Heart right ventricle (tissue), 16 donors: ENCODE results near the gene CCDC85C. TPM values are rescaled to one million over a fixed set of nuclear protein-coding genes. Genes with fewer than 3 reads are reported as not detected.
A peak's percentile ranks its signal among the peaks of the same experiment; 100 is the strongest.

Experiments
- ATAC-seq, 8 donors: fragments of 200-7000 bp; cut with Tn5 transposase; one replicate each; pipeline ENCODE4 v1.9.1; 2020; ENCODE audit warnings: mild to moderate bottlenecking in 8 of 8, moderate library complexity in 8 of 8, moderate number of reproducible peaks in 1 of 8
- DNase-seq, 2 donors: peaks; one replicate each; pipeline ENCODE4 v3.0.0-alpha.2; 2020
- H3K27ac ChIP-seq, 10 donors: fragments of 200-600 bp; sonication (generic) in 2 of 10; one replicate each; pipeline versions ENCODE4 v1.5.0 to v1.8.0; 2020 to 2022; ENCODE audit warnings: mild to moderate bottlenecking in 3 of 10
- H3K27me3 ChIP-seq, 7 donors: fragments of 200-600 bp; one replicate each; pipeline ENCODE4 v1.8.0; 2021 to 2022; ENCODE audit warnings: mild to moderate bottlenecking in 2 of 7
- H3K36me3 ChIP-seq, 9 donors: fragments of 200-600 bp; sonication (generic) in 1 of 9; one replicate each; pipeline versions ENCODE4 v1.5.0 to v1.8.0; 2020 to 2022; ENCODE audit warnings: mild to moderate bottlenecking in 2 of 9
- H3K4me1 ChIP-seq, 9 donors: fragments of 200-600 bp; sonication (generic) in 1 of 9; one replicate each; pipeline versions ENCODE4 v1.5.0 to v1.8.0; 2020 to 2022; ENCODE audit warnings: mild to moderate bottlenecking in 4 of 9
- H3K4me3 ChIP-seq, 10 donors: fragments of 200-600 bp; sonication (generic) in 2 of 10; one replicate each; pipeline versions ENCODE4 v1.5.0 to v1.8.0; 2020 to 2022; ENCODE audit warnings: mild to moderate bottlenecking in 7 of 10, moderate library complexity in 2 of 10
- H3K9me3 ChIP-seq, 11 donors: fragments of 200-600 bp in 10 of 11; sonication (generic) in 2 of 11; one replicate each; pipeline versions ENCODE4 v1.5.0 to v1.8.0; 2013 to 2022; ENCODE audit warnings: mild to moderate bottlenecking in 2 of 11, control low read depth in 1 of 11, moderate library complexity in 1 of 11
- WGBS, 2 donors: extraction: QIAGEN DNeasy Blood & Tissue Kit; methylation state at CpG; one replicate each; pipeline ENCODE4 v1.1.7; 2013; ENCODE audit warnings: inconsistent platforms in 1 of 2; 5-methylcytosine and 5-hydroxymethylcytosine counted together
- intact Hi-C, 10 donors: fragments of 100-400 bp; cut with DNase I; formaldehyde crosslinking; loops; one replicate each; pipeline versions ENCODE4 v1.11.1 to v1.14.2; 2022
- polyA plus RNA-seq, 2 donors: library from polyadenylated mRNA; stranded (reverse); fragments of 200-250 nt; gene quantifications; one replicate each; pipeline ENCODE4 v1.2.3, GENCODE V29; 2013
- total RNA-seq, 10 donors: library from RNA; stranded (reverse); fragmentation: NEBNext Ultra II Directional in 3 of 10; extraction: Animal tissue kit (Norgen Biotek cat#: 25700) in 3 of 10; gene quantifications; one replicate each; pipeline versions ENCODE4 v1.2.1 to v1.2.4, GENCODE V29; 2021 to 2023
- TF ChIP-seq, protein P1 (sequence below), 9 donors: fragments of 200-600 bp; sonication (generic) in 2 of 9; IDR thresholded peaks; one replicate each; pipeline versions ENCODE4 v1.5.0 to v1.8.0; 2021 to 2022; ENCODE audit warnings: antibody characterized with exemption in 9 of 9, mild to moderate bottlenecking in 5 of 9, moderate library complexity in 1 of 9
- donor health status: Arrhythmogenic right ventricular cardiomyopathy.
- donor health status: ischemic (EF 13 %, LVEDD 7.1; RV severe dilation, severe dysfunction).
- donor health status: healthy with polysubstance abuse.
- donor health status: DM: no; HTN: yes; CAD: no.
- donor health status: DM: no; HTN: no; CAD: no.
- donor health status: ischemic (EF 25% LVEDD 6.9; RV normal size, moderate dysfunction).
- donor health status: ischemic (EF 25% LVEDD 5.7; RV mildly dilated, moderate dysfunction).
- donor health status: healthy.
- donor health status: DM: yes; HTN: yes; CAD: no.
- donor health status: Ischemic cardiomyopathy.
- donor health status: ischemic (EF 35%, LVEDD 5.7; RV mildly dilated, moderate dysfunction).
- donor health status: nonischemic (EF 11% LVEDD 7.7; RV severe dilation, severe dysfunction).
- donor health status: DM: yes; HTN: yes; CAD: no.
- donor health status: PGD.
- donor health status: ischemic (EF 29% LVEDD 5.4; RV normal size, mild dysfunction).
- donor health status: nonischemic (EF 23%, LVEDD 6.1; RV moderate dilation, normal function).

The CCDC85C gene
- total and polyA plus RNA-seq, 12 donors: 9.0 to 50.2 (median 31.5) TPM

DNA sequence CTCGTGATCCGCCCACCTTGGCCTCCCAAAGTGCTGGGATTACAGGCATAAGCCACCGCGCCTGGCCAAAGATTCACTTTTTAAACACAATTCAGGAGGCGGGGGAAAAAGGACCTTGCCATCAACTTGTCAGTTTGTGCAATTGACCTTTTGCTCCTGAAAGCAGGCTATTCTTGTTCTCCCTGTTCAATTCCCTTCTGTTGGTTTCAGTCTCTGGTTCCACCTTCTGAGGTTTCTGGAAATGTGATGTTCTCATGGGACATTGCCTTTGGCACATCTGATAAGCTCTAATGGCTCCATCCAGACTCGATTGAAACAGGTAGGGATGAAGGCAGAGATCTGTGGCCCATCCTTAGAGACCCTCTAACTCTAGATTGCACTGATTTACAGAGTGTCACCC lies 17.9 kb upstream of the CCDC85C start:
- intact Hi-C loops: no loop called here
- no peaks in the 10 kb centered on the region for H3K36me3 ChIP-seq
- ATAC-seq (no peak), DNase-seq (no peak)
- H3K4me3 ChIP-seq: no peak overlapping the region
- peaks cover 0 to 32% (median 13%) of the 10 kb centered on the region in 9 donors for H3K4me1 ChIP-seq
- WGBS, 2 donors: 86 to 87% methylated on average over 6 of the region's 6 CpGs
- TF ChIP-seq, protein P1, sequence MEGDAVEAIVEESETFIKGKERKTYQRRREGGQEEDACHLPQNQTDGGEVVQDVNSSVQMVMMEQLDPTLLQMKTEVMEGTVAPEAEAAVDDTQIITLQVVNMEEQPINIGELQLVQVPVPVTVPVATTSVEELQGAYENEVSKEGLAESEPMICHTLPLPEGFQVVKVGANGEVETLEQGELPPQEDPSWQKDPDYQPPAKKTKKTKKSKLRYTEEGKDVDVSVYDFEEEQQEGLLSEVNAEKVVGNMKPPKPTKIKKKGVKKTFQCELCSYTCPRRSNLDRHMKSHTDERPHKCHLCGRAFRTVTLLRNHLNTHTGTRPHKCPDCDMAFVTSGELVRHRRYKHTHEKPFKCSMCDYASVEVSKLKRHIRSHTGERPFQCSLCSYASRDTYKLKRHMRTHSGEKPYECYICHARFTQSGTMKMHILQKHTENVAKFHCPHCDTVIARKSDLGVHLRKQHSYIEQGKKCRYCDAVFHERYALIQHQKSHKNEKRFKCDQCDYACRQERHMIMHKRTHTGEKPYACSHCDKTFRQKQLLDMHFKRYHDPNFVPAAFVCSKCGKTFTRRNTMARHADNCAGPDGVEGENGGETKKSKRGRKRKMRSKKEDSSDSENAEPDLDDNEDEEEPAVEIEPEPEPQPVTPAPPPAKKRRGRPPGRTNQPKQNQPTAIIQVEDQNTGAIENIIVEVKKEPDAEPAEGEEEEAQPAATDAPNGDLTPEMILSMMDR (IDR thresholded peaks at IDR 0.05): no peak
- no peaks in the 10 kb centered on the region for H3K9me3 ChIP-seq
- H3K27me3 ChIP-seq: peaks cover 0 to 4% (median 0%) of the 10 kb centered on the region in 7 donors
- H3K27ac ChIP-seq: no peak overlapping the region

DNA sequence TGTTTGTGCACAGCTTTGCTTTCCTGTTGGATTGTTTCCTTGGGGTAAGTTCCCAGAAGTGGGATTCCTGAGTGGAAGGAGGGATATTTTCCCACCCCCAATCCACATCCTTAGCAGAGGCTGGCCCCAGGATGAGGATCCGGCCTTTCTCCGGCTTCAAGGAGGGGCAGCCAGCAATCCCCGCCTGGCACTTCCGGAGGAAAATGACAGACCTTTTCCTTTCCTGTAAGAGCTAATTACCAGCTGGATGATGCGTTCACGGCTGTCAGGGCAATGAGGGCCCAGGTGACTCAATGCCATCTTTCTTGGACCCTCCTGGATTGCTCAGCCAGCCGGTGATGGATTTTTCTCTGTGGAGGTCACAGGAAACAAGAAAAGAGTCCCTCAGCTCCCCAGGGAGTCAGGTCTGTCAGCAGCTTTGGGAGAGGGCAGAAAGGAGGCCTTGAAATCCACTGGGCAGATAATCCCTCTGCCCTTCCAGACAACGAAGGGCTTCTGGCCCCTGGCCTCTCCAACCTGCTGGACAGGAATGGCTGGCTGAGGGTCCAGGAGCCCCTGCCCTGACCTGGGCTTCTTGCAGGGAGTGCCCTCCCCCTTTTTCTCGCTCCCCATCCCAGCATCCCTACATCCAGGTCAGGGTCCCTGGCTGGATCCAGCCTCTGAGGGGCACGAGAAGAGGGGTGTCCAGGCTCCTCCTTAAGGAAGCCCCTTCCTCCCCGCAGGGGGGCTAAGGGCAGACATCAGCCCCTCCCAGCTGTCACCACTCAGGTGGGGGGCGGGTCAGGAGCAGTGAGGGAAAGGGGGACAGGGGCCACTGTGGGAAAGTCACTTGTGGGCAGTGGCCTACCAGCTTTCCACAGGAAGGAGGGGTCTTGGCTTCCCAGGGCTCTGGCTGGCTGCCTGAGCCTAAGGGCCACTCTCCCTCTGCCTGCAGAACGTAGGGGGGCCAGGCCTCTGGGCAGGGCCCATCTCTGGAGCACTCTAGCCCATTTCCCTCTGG lies 16.1 kb upstream of the CCDC85C start:
- ATAC-seq: peak; percentile 34 to 74 (median 55)
- WGBS, 2 donors: 50 to 62% methylated on average over 13 of the region's 13 CpGs
- TF ChIP-seq, protein P1 (IDR thresholded peaks at IDR 0.05): no peak
- Histone ChIP-seq H3K4me3 (no peak overlapping the region), H3K27ac (peak overlapping the region in 9 of 10 donors; percentile 31 to 83 (median 68)), H3K36me3 (no peaks in the 10 kb centered on the region), H3K9me3 (no peaks in the 10 kb centered on the region), H3K4me1 (peaks cover 2 to 50% (median 30%) of the 10 kb centered on the region in 9 donors), H3K27me3 (peaks cover 0 to 8% (median 0%) of the 10 kb centered on the region in 7 donors)
- intact Hi-C loops: no loop called here
- peak in 1 of 2 donors; percentile 63 for DNase-seq

DNA sequence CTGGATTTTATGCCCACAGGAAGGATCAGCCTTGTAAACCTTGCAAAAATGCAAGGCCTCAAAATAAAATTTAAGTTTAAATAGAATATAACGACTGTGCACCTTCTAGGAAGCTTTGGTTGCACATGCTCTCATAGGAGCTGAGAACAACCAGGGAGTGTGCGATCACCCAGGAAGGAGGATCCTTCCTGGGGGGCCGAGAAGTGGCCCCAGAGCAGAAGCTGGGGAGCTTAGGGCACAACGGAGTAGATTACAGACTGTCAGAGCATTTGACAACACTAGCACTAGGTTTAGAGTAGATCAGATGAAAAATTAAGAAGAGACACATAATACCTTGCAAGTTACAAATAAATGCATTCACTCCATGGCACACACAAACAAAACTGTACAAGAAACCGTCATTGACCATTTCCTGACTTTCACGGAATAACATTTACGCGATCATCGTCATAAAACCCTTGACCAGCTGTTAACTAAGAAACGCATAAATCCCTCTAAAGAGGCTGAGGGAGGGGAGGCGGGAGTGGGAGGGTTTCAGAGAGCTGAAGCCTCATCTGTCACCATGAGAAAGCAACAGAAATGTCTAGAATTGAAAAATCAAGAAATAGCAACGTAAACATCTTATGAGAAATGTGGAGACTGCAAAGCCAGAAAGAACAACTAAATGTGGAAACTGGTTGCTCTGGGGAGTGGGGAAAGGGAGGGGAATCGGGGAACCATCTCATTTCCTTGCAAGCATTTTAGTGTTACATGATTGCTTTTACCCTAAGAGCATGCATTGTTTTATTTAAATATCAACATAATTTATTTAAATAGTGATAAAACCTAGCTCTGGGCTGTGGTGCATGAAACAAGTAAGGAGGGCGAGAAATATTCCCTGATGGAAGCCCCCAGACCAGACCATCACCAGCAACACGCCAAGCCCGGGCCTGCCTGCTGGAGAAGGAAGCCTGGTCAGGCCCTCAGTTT lies 13.1 kb upstream of the CCDC85C start:
- intact Hi-C loops: no loop called here
- peaks cover 4 to 68% (median 40%) of the 10 kb centered on the region in 9 donors for H3K4me1 ChIP-seq
- H3K4me3 ChIP-seq: no peak overlapping the region
- H3K27me3 ChIP-seq: peaks cover 0 to 8% (median 0%) of the 10 kb centered on the region in 7 donors
- H3K9me3 ChIP-seq: no peaks in the 10 kb centered on the region
- ATAC-seq (no peak), DNase-seq (no peak)
- H3K27ac ChIP-seq: no peak overlapping the region
- WGBS, 2 donors: 82 to 84% methylated on average over 16 of the region's 16 CpGs
- TF ChIP-seq, protein P1 (IDR thresholded peaks at IDR 0.05): no peak
- no peaks in the 10 kb centered on the region for H3K36me3 ChIP-seq
